ENCODE data around the gene NMB.
"Not testable (repeated sequence)": the region's sequence is repeated elsewhere in the genome, so short reads cannot be mapped to it uniquely, and the experiment has no call there.

NMB gene, protein sequence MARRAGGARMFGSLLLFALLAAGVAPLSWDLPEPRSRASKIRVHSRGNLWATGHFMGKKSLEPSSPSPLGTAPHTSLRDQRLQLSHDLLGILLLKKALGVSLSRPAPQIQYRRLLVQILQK

DNA sequence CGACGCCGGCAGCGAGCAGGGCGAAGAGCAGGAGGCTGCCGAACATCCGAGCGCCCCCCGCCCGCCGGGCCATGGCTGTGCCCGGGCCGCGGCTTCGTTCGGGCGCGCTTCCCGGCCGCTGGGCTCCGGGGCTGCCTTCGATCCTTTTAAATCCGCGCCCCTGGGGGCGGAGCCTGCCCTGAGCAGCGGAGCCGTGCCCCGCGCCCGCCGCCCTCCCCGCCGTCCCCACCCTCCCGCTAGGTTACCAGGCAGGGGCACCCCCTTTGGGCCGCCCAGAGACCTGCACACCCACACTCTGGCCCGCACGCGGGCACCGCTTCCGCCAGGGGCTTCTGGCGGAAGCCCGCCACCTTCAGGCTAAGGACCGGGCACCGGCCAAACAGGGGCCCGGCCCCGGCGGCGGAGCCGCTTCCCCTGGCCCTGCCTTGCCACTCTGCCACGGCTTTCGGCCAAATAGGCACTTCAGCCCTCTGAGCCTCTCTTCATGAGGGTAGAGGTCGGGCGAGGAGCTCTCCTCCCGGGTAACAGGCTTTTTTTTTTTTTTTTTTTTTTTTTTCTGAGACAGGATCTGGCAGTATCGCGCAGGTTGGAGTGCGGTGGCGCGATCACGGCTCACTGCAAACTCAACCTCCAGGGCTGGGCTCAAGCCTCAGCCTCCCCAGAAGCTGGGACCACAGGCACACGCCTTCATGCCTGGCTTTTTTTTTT lies at the start of gene NMB:
NMB (minus strand) TSS at position 120 of the 708 bp plus-strand sequence; CDS start at position 73, 47 bp downstream.
- no peak for DNase-seq

DNA sequence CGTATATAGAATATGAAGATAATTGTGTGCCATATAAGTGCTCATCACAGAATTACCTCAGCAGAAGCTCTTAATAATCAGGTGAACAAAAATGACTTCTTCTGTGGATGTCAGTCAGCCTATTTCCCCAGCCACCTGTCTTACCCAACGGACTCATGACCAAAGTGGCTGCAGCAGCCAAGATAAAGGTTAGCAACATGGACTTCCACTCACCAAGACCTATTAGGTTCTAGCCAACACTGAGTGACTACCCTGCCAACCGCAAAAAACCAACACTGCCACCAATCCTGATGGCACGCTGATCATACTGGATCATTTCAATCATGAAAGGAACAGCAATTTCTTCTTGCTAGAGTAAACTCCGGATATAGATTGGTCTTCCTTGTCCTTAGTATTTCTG lies 45.8 kb upstream of the NMB start:
- DNase-seq = no peak

DNA sequence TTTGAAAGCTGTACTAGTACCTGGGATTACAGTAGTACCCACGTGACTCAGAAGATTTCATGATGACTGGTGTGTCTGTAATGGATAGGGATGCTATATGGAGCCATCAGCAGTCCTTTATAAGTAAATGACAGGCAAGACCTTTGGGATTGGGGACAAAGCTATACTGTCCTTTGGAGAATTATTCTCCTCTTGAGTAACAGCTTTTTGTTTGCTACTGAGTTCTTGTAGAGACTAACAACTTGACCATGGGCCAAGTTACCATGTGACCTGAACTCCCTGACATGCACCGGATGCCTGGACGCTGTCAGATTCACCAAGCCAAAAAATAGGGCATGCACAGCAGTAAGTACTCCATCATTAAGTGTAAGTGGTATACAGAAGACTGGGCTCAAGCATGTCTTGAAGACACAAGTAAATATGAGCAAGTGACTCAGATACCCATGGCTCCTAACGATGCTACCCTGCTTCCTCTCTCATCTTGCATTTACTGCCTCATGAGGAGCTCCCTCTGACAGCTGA lies 45.0 kb upstream of the NMB start:
- DNase-seq = no peak

DNA sequence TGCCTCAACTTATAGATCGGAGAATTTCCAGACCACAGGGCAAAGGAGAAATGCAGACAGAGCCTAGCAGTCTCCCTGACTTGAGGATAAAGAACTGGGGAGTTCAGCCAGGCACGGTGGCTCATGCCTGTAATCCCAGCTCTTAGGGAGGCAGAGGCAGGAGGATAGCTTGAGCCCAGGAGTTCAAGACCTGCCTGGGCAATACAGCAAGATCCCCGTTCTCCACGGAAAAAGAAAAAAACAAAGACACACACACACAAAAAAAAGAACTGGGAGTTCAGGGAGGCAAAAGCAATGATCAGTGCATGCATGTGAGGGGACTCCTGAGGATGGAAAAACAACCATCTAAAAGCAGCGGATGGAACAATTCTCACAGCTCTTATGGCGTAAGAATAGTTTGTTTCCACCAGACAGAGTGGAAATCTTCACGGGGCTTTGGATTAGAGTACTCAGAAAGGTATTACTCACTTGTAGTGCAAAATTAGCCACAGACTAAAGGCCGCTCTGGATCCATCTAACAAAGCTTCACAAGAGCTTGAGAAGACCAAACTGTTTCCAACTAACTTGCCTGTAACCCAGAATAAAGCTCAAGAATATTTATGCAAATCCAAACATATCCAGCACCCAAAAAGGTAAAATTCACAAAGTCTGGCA lies 41.7 kb upstream of the NMB start:
- DNase-seq = no peak

DNA sequence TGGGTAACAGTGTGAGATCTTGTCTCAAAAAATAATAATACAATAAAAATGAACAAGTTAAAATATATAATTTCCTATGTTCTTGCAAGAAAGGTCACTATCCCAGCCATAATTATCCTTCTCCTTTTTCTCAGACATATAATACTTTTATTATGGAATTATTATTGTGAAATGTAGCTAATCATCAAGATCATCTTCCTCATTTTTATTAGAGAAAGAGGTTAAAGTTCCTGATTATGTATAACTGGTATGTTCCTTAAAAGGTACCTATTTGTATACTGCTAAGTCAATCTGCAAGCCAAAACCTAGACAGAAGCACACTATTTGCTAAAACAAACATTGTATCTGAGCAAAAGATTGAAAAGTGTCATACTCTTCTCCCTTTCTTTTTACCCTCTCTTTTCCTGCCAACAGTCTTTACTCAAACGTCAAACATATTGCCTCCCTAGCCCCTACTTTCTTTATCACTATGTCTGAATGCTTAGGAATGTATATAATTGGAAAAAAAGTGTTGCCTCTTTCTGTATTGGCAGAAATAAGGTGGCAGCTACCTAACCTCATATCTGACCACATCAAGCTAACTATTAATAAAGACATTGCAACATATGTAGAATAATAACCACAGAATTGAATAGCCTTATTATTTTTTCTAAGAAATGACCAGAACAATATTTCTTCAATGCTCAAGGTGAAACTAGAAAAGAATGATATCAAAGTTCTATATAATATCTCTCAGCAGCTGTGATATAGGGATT lies 39.4 kb upstream of the NMB start:
- no peak for DNase-seq

DNA sequence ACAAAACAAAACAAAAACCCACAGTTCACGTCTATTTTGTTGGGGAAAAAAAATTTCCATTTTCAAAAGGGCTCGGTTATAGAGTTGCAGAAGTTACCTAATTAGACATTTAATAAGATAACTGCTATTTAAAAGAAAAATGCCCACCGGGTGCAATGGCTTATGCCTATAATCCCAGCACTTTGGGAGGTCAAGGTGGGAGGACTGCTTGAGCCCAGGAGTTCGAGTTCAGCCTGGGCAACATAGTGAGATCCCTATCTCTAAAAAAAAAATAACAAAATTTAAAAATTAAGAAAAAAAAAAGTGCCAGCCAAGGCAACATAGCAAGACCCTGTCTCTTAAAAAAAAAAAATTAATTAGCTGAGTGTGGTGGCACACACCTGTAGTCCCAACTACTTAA lies 38.8 kb upstream of the NMB start:
- no peak for DNase-seq

DNA sequence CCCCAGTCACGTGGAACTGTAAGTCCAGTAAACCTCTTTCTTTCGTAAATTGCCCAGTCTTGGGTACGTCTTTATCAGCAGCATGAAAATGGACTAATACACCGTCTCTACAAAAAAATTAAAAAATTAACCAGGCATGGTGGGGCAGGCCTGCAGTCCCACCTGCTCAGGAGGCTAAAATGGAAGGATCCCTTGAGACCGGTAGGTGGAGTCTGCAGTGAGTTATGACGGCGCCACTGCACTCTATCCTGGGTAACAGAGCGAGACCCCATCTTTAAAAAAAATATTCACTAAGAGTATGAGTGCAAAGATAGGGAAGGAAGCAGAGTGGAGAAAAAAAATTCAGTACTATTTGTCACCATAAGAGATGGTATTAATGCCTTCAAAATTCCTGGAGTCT lies 32.3 kb upstream of the NMB start:
- no peak for DNase-seq

DNA sequence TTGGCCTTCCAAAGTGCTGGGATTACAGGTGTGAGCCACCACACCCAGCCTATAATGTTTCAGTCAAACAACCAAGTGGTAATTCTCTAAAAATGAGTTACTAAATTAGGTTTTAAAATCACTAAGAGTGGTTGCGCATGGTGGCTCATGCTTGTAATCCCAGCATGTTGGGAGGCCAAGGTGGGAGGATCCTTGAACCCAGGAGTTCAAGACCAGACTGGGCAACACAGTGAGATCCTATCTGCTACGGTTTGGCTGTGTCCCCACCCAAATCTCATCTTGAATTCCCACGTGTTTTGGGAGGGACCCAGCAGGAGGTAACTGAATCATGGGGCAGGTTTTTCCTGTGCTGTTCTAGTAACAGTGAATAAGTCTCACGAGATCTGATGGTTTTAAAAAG lies 31.9 kb upstream of the NMB start:
- no peak for DNase-seq

DNA sequence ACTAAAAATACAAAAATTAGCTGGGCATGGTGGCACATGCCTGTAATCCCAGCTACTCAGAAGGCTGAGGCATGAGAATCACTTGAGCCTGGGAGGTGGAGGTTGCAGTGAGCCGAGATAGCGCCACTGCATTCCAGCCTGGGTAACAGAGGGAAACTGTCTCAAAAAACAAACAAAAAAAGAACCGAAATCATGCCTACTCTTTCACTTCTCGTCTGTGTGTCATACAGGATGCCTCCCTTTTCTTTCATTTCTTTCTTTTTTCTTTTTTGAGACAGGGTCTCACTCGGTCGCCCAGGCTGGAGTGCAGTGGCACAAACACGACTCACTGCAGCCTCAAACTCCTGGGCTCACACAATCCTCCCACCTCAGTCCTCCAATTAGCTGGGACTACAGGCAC lies 28.4 kb upstream of the NMB start:
- not testable (repeated sequence) for DNase-seq

DNA sequence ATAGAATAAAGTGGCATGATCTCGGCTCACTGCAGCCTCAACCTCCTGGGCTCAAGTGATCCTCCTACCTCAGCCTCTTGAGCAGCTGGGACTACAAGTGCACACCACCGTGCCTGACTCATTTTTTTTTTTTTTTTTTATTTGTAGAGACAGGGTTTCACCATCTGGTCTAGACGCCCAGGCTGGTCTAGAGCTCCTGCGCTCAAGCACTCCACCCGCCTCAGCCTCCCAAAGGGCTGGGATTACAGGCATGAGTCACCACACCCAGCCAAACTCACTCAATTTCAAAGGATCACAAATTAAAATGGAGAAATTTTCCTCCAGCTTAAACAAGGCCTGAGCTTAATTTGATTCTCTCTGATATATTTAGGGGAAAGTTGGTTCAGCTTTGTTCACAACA lies 27.3 kb upstream of the NMB start:
- no peak for DNase-seq

DNA sequence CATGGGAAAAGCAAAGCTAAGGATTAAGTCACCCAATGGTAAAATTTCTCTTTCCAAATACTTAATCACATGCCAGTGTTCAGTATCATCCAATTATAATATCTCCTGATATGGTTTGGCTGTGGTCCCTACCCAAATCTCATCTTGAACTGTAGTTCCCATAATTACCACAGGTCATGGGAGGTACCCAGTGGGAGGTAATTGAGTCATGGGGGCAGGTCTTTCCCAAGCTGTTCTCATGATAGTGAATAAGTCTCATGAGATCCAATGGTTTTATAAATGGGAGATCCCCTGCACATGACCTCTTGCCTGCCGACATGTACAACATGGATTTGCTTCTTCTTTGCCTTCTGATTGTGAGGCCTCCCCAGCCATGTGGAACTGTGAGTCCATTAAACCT lies 26.1 kb upstream of the NMB start:
- DNase-seq = no peak

DNA sequence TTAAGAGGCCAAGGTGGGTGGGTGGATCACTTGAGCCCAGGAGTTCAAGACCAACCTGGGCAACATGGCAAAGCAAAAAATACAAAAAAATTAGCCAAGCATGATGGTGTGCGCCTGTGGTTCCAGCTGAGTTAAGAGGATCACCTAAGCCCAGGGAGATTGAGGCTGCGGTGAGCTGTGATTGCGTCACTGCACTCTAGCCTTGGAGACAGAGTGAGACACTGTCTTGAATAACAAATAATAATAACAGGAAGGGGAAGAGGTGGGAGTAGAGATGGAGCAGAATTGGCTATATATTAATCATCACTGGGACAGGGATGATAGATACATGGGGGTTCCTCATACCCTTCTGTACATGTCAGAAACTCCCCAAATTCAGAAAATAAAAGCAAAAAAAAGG lies 23.8 kb upstream of the NMB start:
- DNase-seq = no peak

DNA sequence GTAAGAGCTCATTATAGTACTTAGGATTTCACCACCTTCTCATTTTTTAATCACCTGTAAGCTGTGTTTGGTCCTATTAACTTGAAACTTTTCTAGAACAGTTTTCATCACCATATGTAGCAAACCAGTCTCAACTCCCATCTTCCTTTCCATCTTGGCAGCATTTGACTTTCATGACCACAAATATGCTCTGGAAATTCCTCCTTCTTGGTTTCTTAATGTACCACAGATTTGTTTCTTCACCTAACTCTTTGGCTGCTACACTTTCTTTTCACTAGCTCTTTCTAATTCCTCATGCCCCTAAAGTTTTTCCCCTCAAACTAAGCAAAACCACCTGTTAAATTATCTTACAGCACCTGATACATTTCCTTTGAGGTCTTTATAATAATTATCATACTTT lies 13.2 kb upstream of the NMB start:
- no peak for DNase-seq

DNA sequence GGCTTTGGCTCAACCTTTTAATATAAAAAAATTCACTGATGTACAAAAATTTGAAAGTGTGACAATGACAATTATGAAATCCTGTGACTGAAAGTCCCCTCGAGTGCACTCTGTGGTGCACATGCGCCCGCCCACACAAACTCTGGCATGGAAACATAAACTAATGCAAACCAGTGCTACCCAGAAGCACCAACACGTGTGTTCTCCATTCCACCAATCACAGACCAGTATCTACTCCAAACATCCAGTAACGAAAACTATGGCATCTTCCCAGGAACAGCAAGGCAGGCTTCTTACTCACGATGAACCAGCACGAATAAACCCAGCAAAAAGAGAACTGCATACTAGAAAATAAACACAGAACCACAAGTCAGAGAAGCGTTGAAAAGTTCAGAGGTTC lies 11.7 kb upstream of the NMB start:
- no peak for DNase-seq

DNA sequence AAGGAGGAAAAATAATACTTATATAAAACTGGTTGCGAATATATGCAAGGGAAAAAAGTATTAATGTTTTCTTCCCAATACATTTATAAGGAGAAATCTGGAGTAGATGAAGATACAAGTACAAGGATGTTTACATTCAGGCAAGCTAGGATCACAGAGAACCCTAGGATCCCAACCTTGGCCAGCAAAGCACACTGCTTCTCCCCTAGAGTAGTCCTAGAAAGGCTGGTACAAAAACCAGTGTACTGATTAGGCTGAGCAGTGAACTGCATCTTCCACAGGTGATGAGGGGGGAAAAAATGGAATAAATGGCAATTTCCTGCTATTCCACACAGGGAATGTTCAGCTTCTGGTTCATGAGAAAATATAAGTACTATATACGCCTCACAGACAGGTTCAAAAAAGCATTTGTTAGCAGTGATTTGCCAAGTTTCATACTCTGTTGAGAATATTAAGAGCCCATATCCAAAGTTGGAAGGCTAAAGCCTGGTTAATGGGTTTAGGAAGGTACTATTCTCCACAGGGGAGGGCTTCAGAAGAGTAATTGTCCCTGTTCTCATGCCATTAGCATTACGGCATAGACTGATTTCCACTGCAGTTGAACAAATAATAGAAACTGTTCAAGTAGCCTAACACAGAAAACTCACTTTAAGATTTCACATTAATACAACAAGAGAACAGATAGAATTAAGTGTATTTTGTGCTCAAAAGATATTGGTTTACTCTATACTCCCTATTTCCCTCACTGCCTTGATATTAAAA lies 10.4 kb upstream of the NMB start:
- no peak for DNase-seq

DNA sequence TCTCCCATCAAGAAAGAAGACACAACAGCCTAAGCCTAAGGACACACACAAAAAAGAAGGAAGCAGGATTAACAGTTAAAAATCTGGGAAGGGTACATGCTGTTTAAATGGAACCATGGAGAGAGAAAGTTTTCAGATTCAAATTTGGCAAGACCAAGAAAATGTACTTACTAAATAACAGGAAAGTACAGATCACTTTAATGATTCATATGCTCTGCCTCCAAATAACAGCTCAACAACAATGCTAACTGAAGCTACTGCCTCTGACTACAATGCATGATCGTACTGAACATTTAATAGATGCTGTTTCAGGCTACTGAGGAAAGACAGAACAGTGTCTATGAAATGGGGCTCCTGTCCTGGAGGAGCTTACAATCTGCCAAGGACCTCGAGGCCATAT lies 8.4 kb upstream of the NMB start:
- DNase-seq = no peak

DNA sequence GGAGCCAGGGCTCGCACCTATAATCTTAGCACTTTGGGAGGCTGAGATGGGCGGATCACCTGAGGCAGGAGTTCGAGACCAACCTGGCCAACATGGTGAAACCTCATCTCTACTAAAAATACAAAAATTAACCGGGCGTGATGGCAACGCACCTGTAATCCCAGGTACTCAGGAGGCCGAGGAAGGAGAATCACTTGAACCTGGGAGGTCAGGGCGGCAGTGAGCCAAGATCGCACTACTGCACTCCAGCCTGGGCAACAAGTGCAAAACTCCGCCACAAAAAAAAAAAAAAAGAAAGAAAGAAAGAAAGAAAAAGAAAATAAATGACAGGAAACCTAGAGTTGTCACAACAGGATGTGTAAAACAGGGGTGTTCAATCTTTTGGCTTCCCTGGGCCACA lies 3.0 kb upstream of the NMB start:
- DNase-seq = no peak

DNA sequence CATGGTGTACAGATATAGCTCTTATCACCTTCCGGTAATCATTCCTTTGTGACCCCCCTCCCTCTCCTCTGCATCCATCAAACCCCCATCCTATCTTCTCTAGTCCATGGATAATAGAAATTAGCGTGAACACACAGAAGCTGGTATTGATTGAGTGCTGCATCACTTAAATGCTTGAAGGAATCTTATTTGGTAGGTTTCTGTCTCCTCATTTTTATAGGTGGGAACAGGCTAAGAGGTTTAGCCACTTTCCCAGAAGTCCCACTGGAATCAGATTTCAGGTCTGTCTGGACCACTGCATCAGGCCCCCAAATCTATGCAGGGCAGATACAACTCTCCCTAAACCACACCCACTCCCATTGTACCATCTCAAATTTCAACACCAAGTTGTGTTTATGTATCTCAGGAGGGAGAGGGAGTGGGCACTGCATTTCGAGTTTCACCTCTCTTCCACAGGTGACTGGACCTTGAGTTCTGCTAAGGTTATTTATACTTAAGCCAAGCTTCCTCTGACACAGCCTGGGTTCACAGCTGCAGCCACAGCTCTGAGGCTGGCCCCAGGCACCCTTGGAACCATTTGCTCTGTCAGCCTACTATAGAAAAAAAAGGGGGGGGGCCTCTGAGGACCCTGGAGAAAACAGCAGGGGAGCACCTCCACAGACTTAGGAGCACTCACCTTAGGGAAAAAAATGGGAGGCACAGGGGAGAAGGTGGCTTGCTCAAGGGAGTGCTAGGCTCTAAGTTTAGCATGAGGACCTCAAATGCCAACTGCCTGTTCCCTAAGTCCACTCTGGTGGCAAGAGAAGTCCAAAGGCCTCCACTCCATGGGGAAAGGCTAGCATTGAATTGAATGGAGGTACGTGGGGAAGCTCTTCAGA lies 2.1 kb upstream of the NMB start:
- DNase-seq = no peak

DNA sequence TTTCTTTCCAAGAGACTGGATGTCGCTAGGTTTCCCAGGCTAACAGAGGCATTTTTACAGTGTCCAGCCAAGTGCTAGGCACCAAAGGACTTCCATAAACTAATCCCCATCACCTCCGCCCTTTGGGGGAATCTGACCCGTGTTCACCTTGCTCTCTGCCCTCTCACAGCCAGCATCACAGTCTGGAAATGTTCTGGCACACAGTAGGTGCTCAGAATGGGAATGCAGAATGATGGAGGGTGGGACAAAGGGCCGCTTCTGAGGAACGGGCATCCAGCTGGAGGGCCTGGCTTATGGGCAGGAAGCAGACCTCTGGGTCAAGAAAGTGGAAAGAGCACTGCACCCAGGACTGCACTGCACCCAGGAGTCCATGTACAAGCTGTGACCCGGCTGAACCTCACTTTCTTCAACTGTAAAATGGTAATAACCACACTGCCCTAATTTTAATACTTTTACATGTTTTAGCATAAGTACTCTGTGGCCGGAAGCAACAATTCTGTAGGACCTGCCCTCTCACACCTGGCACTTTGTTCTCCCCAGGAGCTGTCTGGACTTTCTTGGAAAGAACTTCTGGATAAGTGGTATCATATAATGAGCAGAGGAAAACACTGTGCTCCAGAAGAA lies 901 bp upstream of the NMB start:
- no peak for DNase-seq

DNA sequence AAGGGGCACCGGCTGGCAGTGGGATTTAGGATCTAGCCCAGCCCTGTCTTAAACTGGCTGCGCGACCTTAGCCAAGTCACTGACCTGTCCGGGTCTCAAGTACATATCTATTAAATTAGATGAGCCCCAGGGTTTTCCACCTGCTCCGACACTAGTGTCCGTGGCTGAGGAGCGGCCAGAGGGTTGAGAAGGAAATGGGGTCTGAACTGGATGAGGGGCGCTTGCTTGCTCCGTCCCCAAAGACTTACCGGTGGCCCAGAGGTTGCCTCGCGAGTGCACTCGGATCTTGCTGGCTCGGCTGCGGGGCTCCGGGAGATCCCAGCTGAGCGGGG lies 285 bp downstream of the NMB start:
- DNase-seq = no peak

DNA sequence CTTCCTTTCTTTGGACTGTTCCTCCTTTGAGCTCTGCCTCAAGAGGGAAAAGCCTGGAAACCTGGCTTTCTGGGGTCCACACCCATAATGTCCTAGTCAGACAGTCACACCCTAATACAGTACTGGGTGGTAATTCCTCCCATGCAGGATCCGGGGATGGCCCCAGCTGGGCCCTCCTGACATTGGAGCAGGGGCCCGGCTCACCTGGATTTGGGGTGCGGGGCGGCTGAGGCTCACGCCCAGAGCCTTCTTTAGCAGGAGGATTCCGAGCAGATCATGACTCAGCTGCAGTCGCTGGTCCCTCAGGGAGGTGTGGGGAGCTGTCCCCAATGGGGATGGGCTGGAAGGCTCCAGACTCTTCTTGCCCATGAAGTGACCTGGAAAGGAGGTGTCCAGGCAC lies 1.0 kb downstream of the NMB start:
- no peak for DNase-seq

All from NCI-H187 treated with DMSO at 0.1 percent for 48 hours (cell line).